OCI-M2 (cell line): ENCODE measurements around the gene PDGFB.

ENCODE experiments used
- DNase-seq: peaks from one replicate; lab custom pipeline; 2025; ENCODE audit not compliant: unreplicated experiment; lab: John Stamatoyannopoulos, UW

PDGFB gene

GRCh38 chr22:39240831-39241793 is 3.7 kb downstream of the PDGFB start:
- no peak for DNase-seq

DNA sequence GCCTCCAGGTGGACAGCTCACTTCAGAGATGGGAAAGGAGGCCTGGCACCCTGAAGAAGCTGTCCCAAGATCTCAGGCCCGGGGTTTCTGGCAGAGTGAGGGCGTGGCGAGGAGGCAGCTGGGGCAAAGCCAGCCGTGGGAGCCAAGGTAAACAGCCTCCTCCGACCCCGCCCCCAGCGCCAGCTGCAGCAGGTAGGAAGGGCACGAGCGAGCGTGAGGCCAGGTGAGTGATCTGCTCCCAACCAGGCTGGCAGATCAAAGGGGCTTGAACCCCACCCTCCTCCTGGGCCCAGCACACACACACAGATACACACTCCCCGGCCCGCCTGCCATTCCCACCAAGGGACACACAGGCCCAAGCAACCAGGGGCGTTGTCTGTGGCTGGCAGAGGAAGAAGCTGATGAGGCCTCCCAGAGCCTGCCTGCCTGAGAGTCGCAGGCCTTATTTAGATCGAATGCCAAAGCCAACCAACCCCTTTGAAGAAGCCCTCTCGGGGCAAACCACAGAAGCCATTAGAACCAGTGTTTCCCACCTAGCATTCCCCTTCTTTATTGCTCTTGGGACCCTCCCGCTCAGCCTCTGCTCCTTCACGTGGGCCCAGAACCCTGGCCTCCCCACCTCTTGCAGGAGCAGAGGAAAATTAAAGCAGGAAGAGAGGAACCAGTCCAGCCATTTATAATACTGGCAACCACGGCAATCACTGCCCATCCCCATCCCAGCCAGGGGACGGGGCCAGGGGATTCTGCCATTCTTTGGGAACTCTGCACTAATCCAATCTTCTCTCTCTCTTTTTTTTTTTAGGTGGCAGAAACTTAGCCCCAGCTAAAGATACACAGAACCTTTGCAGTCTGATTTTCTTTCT is 5.0 kb downstream of the PDGFB start:
- DNase-seq: no peak

DNA sequence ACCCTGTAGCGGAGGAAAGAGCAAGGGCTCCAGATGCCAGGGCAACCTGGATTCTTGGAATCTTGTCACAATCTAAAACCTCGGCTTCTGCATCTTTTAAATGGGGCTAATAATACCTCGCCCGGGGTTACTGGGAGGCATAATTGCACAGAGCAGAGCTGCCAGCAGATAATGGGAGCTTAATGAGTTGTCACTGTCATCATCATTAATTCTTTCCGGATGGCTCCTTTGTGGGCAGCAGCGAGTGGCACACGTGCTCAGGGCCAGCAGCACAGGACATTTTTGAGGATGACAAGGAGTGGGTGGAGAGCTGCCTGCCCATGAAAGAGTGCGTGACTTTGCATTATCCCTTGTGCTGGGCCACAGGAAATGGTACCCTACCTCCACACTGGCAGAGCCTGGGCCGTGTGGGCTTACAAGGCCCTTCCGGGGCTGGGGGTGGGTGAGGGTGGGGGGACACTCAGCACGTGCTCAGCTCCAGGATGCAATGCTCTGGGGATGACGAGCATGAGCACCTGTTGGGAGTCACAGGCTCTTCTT is 5.7 kb downstream of the PDGFB start:
- no peak for DNase-seq

DNA sequence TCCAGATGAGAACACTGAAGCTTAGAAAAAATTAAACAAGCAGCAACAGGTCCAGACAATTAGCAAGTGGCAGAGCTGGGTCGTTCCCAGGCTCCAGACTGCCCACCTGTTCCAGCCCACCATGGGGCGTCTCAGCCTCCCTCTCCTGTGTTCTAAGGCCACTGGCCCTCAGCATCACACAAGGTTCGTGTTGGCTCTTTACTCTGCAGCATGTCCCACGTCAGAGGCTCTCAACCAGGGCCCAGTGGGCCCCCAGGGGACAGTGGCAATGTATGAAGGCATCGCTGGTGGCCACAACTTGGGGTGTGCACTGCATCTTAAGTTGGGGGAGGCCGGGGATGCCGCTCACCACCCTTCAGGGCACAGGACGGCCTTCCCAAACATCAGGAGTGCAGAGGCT is 6.2 kb downstream of the PDGFB start:
- no peak for DNase-seq

- no peak for DNase-seq
These were observed 6.7 kb downstream of the PDGFB start for GRCh38 chr22:39238101-39238466.

- DNase-seq: no peak
These were observed 7.3 kb downstream of the PDGFB start for GRCh38 chr22:39237318-39238100.

DNA sequence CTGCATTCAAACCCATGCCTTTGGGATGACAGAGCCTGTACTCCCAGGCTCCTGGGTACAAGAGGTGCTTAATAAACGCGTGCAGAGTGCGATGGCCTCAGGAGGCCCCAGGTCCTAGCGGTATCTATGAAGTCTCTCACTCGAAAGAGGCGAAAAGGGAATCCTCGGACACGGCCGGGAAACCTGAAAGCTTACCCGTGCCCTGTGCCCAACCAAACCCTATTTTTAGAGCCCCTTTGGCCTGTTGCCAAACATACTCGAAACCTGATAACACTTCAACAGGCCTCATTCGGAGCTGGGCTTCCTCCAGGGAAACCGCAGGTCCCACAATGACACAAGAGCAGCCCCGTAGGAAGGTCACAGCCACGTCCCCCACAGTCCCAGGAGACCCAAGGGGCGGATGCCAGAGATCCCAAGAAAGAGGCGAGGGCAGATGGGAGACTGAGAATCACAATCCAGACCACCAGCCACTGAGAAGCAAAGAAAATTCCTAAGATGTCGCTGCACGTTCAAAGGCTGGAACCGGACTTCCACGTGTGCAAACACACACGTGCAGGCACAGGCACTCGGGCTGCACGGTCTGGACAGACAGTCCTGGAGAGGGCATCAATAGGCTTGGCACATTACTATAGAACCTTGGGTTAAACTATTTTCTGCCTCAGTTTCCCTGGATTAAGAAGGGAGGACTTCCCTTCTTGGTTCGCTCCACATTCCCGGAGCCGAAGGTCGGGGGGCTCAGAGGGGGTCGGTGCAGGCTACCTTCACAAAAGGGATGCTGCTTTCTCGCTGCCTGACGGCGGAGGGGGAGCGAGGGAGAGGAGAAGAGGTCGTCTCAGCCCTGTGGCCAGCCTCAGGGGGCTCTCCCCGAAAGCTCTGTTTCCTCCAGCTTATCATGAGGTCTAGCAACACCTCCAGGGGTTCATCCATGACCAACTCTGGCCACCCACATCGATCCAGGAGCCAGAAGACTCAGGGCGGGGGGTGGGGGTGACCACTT is 8.2 kb downstream of the PDGFB start:
- no peak for DNase-seq

DNA sequence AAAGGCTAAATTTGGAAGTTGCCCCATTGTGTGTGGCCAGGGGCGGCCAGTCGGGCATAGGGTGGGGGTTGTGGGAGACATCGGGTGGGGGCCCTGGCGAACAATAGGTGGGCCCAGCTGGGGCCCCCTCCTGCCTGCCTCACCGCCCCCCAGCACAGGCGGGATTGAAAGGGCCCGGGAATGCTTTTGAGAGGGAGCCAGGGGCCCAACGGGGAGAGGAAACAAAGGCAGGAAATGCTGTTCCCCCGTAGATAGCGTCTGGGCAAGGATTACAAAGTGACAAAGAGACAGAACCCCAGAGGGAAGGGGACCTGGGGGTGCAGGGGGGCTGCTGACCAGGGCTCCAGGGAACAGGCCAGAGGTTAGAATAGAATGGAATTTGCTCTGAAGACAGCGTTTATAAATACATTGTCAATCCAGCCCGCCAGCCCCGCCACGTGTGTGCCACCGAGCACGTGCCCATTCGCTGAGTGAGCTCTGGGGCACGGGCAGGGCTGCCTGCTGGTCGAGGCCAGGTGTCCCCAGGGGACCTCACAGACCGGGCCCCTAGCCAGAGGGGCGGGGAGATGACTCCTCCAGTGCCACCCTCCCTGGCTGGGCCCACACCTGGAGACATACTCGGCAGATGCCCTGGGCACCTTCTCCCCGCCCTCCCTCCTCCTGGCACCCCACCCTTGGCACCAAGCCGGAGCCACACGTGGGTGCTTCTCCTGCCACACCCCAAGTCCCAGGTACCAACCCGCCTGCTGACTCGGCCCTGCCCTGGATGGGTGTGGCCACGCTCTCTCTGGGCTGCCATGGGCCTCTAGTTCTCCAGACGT is 9.7 kb downstream of the PDGFB start:
- no peak for DNase-seq

DNA sequence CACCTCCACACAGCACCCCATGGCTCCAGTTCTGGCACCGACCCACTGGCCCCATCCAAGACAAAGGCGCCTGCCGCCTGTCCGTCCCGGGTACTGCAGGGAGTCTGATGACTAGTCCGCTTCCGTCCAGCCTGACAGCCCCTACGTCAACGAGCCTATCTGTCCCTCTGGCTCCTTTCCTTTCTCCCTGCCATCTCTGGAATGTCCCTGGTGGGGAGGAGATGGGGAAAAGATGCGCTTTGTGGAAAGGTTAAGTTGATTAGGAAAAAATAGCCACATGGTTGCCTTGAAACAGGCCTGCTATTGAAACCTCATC is 10.4 kb downstream of the PDGFB start:
- no peak for DNase-seq

- DNase-seq: no peak
These were observed 10.9 kb downstream of the PDGFB start for GRCh38 chr22:39233710-39234471.

- DNase-seq: no peak
These were observed 11.7 kb downstream of the PDGFB start for GRCh38 chr22:39232806-39233709.

GRCh38 chr22:39232246-39232645 is 12.5 kb downstream of the PDGFB start:
- no peak for DNase-seq

- no peak for DNase-seq
These were observed 13.4 kb downstream of the PDGFB start for GRCh38 chr22:39231197-39231950.

GRCh38 chr22:39230261-39231196 is 14.3 kb downstream of the PDGFB start:
- DNase-seq: no peak

GRCh38 chr22:39229688-39230260 is 15.0 kb downstream of the PDGFB start:
- no peak for DNase-seq
